Hepatocyte (in vitro differentiated cells): ENCODE data around the gene MAST2. TPM values are rescaled to one million over a fixed set of nuclear protein-coding genes. Genes with fewer than 3 reads are reported as not detected.

Experiments
- DNase-seq: peaks from one replicate; pipeline ENCODE4 v3.0.0-alpha.2; 2016; ENCODE audit warnings: low spot score
- H2AFZ ChIP-seq: fragments of 200-600 bp; sonication (generic); 2 replicates; pipeline ENCODE4 v1.6.0; 2016; ENCODE audit warnings: antibody characterized with exemption, mild to moderate bottlenecking
- H3K27ac ChIP-seq: fragments of 200-600 bp; sonication (generic); 2 replicates; pipeline ENCODE4 v1.5.1; 2016; ENCODE audit warnings: mild to moderate bottlenecking
- H3K27me3 ChIP-seq: fragments of 200-600 bp; sonication (generic); 2 replicates; pipeline ENCODE4 v1.6.1; 2016
- H3K36me3 ChIP-seq: fragments of 200-600 bp; sonication (generic); replicated peaks from 2 replicates; pipeline ENCODE4 v1.5.1; 2016; ENCODE audit warnings: low read depth; ENCODE audit not compliant: insufficient read depth
- H3K4me1 ChIP-seq: fragments of 200-600 bp; sonication (generic); 2 replicates; pipeline ENCODE4 v1.5.1; 2016; ENCODE audit warnings: mild to moderate bottlenecking, moderate library complexity; ENCODE audit not compliant: insufficient read depth
- H3K4me2 ChIP-seq: fragments of 200-600 bp; sonication (generic); 2 replicates; pipeline ENCODE4 v1.6.0; 2016
- H3K4me3 ChIP-seq: fragments of 200-600 bp; sonication (generic); 2 replicates; pipeline ENCODE4 v1.5.1; 2016; ENCODE audit warnings: mild to moderate bottlenecking
- H3K79me2 ChIP-seq: fragments of 200-600 bp; sonication (generic); 2 replicates; pipeline ENCODE4 v1.6.0; 2017; ENCODE audit warnings: mild to moderate bottlenecking
- H3K9me2 ChIP-seq: fragments of 200-600 bp; sonication (generic); replicated peaks from 2 replicates; pipeline ENCODE4 v1.6.0; 2017; ENCODE audit warnings: mild to moderate bottlenecking; ENCODE audit not compliant: insufficient read depth
- H3K9me3 ChIP-seq: fragments of 200-600 bp; sonication (generic); 2 replicates; pipeline ENCODE4 v1.5.1; 2016; ENCODE audit warnings: low read depth, mild to moderate bottlenecking
- H4K20me1 ChIP-seq: fragments of 200-600 bp; sonication (generic); 2 replicates; pipeline ENCODE4 v1.6.0; 2016; ENCODE audit warnings: mild to moderate bottlenecking; ENCODE audit not compliant: insufficient read depth, poor library complexity, severe bottlenecking
- EZH2 ChIP-seq: fragments of 200-600 bp; sonication (generic); IDR thresholded peaks from 2 replicates; pipeline ENCODE4 v1.6.1; 2016; ENCODE audit warnings: antibody characterized with exemption, mild to moderate bottlenecking, borderline replicate concordance
- EZH2phosphoT487 ChIP-seq: fragments of 200-600 bp; sonication (generic); IDR thresholded peaks from one replicate; pipeline ENCODE4 v1.6.1; 2018; ENCODE audit warnings: antibody characterized with exemption, mild to moderate bottlenecking, low read depth, moderate library complexity; ENCODE audit not compliant: unreplicated experiment, severe bottlenecking
- WGBS: methylation state at CpG from one replicate; pipeline ENCODE4 v1.1.6; 2016; ENCODE audit warnings: low lambda C conversion rate; ENCODE audit errors: missing lambda C conversion rate; 5-methylcytosine and 5-hydroxymethylcytosine counted together
- polyA plus RNA-seq: library from polyadenylated mRNA; unstranded; fragments of >200 nt; fragmentation: Nextera tagmentation; extraction: Ambion mirVana; gene quantifications from 2 replicates; pipeline ENCODE4 v1.2.1, GENCODE V29; 2016
- total RNA-seq: library from RNA; depleted of rRNA; stranded (reverse); fragments of >200 nt; gene quantifications from 2 replicates; pipeline ENCODE4 v1.2.3, GENCODE V29; 2014
- TF ChIP-seq, protein P1 (sequence below): fragments of 200-600 bp; sonication (generic); IDR thresholded peaks from 2 replicates; pipeline ENCODE4 v1.5.1; 2016; ENCODE audit warnings: antibody characterized with exemption, mild to moderate bottlenecking; ENCODE audit not compliant: poor library complexity

Gene MAST2
- total and polyA plus RNA-seq, 2 experiments from 2014 or later: 25.8 to 33.5 TPM

DNA sequence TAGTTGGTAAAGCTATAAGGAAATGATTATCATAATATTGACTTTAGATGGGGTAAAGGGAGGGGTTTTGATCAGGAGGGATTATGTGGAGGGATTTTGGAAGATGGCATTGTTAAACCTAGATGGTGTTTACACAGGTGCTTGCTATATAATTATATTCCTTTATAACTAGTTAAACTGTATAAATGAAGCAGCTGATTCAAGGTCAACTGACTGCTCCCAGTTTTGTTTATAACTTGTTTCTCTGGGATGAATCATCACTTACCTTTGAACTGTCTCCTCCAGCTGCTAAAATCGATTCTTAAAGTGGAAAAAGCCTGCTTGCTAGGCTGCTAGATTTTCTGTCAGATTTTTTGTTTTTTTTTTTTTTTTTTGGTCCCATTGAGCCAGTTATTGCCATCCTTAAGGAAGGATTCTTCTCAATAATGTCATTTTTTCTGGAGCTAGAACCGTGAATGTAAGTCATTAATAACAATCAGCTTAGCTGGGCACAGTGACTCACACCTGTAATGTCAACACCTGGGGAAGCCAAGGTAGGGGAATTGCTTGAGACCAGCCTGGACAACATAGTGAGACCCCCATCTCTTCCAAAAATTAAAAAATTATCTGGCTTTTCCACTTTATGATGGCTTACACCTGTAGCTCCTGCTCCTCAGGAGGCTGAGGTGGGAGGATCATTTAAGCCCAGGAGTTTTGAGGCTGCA is 175.8 kb downstream of the MAST2 start:
- DNase-seq: peak; percentile 46
- Histone ChIP-seq H3K27me3 (no peaks in the 10 kb centered on the region), H3K4me1 (peaks cover 5% of the 10 kb centered on the region), H2AFZ (no peak overlapping the region), H3K9me2 (no peaks in the 10 kb centered on the region), H3K4me2 (peak overlapping the region; percentile 14), H3K36me3 (no peaks in the 10 kb centered on the region), H3K4me3 (no peak overlapping the region), H3K9me3 (no peaks in the 10 kb centered on the region), H3K27ac (peak overlapping the region; percentile 69), H3K79me2 (no peaks in the 10 kb centered on the region), H4K20me1 (no peaks in the 10 kb centered on the region)
- TF ChIP-seq, protein P1, sequence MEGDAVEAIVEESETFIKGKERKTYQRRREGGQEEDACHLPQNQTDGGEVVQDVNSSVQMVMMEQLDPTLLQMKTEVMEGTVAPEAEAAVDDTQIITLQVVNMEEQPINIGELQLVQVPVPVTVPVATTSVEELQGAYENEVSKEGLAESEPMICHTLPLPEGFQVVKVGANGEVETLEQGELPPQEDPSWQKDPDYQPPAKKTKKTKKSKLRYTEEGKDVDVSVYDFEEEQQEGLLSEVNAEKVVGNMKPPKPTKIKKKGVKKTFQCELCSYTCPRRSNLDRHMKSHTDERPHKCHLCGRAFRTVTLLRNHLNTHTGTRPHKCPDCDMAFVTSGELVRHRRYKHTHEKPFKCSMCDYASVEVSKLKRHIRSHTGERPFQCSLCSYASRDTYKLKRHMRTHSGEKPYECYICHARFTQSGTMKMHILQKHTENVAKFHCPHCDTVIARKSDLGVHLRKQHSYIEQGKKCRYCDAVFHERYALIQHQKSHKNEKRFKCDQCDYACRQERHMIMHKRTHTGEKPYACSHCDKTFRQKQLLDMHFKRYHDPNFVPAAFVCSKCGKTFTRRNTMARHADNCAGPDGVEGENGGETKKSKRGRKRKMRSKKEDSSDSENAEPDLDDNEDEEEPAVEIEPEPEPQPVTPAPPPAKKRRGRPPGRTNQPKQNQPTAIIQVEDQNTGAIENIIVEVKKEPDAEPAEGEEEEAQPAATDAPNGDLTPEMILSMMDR: no peak
- no peak for TF ChIP-seq EZH2
- no peak for TF ChIP-seq EZH2phosphoT487
- WGBS: 56% methylated on average over 2 of the region's 2 CpGs

DNA sequence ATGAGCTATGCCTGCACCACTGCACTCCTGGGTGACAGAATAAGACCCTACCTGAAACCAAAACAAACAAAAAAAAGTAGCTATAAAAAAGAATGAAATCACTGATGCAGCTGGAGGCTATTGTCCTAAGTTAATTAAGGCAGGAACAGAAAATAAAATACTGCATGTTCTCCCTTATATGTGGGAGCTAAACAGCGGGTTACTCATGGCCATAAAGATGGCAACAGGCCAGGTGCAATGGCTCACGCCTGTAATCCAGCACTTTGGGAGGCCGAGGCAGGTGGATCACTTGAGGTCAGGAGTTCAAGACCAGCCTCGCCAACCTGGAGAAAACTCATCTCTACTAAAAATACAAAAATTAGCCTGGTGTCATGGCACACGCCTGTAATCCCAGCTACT is 176.4 kb downstream of the MAST2 start:
- Histone ChIP-seq H3K9me2 (no peaks in the 10 kb centered on the region), H3K27me3 (no peaks in the 10 kb centered on the region), H3K27ac (peak overlapping the region; percentile 69), H3K36me3 (no peaks in the 10 kb centered on the region), H3K9me3 (no peaks in the 10 kb centered on the region), H3K4me3 (no peak overlapping the region), H3K4me2 (peak overlapping the region; percentile 14), H3K4me1 (peaks cover 5% of the 10 kb centered on the region), H3K79me2 (no peaks in the 10 kb centered on the region), H4K20me1 (no peaks in the 10 kb centered on the region), H2AFZ (no peak overlapping the region)
- WGBS: 92% methylated on average over 5 of the region's 5 CpGs
- TF ChIP-seq, protein P1: no peak
- TF ChIP-seq EZH2 (no peak), EZH2phosphoT487 (no peak)
- DNase-seq: no peak

DNA sequence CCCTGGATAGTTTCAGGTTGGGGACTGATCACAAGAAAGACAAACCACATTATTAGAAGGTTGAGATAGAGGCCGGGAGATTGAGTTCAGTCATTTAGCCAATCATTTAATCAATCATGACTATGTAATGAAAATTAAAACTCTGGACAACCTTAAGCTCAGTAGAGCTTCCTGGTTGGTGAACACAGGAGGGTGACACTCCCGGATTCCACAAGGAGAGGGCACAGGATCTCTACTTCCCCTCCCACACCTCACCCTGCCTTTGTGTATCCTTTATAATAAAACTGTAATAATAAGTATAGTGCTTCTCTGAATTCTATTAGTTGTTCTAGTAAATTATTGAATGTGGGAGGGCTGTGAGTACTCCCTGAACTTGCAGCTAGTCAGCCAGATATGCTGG is 178.9 kb downstream of the MAST2 start:
- H3K9me2 ChIP-seq: no peaks in the 10 kb centered on the region
- no peak for TF ChIP-seq EZH2
- TF ChIP-seq, protein P1: no peak
- TF ChIP-seq EZH2phosphoT487: no peak
- no peaks in the 10 kb centered on the region for H3K27me3 ChIP-seq
- WGBS: 92% methylated on average over 2 of the region's 2 CpGs
- DNase-seq: no peak
- H4K20me1 ChIP-seq: no peaks in the 10 kb centered on the region
- H3K4me1 ChIP-seq: peaks cover 5% of the 10 kb centered on the region
- no peaks in the 10 kb centered on the region for H3K79me2 ChIP-seq
- no peak overlapping the region for H2AFZ ChIP-seq
- H3K4me3 ChIP-seq: no peak overlapping the region
- H3K9me3 ChIP-seq: no peaks in the 10 kb centered on the region
- H3K36me3 ChIP-seq: no peaks in the 10 kb centered on the region
- no peak overlapping the region for H3K27ac ChIP-seq
- H3K4me2 ChIP-seq: no peak overlapping the region
